Neural cell (in vitro differentiated cells): Measurements from ENCODE around the gene ETFB.

ENCODE experiments used
- EP300 ChIP-seq: fragments of 450-650 bp; conservative IDR thresholded peaks from 2 replicates; pipeline ENCODE4 v1.6.1; 2014; ENCODE audit warnings: antibody characterized with exemption, mild to moderate bottlenecking, moderate library complexity; ENCODE audit not compliant: poor library complexity, severe bottlenecking
- MXI1 ChIP-seq: fragments of 450-650 bp; conservative IDR thresholded peaks from 2 replicates; pipeline ENCODE4 v1.6.1; 2014; ENCODE audit warnings: antibody characterized with exemption, mild to moderate bottlenecking; ENCODE audit not compliant: poor library complexity, severe bottlenecking
- POLR2AphosphoS5 ChIP-seq: IDR thresholded peaks from 2 replicates; pipeline ENCODE4 v1.6.1; 2012
- REST ChIP-seq: IDR thresholded peaks from 2 replicates; pipeline ENCODE4 v1.6.1; 2012; ENCODE audit warnings: borderline replicate concordance
- TF ChIP-seq, protein P1 (sequence below): fragments of 450-650 bp; IDR thresholded peaks from 2 replicates; pipeline ENCODE4 v1.5.1; 2014; ENCODE audit warnings: antibody characterized with exemption, mild to moderate bottlenecking, moderate library complexity; ENCODE audit not compliant: poor library complexity, severe bottlenecking

- TF ChIP-seq, protein P1, sequence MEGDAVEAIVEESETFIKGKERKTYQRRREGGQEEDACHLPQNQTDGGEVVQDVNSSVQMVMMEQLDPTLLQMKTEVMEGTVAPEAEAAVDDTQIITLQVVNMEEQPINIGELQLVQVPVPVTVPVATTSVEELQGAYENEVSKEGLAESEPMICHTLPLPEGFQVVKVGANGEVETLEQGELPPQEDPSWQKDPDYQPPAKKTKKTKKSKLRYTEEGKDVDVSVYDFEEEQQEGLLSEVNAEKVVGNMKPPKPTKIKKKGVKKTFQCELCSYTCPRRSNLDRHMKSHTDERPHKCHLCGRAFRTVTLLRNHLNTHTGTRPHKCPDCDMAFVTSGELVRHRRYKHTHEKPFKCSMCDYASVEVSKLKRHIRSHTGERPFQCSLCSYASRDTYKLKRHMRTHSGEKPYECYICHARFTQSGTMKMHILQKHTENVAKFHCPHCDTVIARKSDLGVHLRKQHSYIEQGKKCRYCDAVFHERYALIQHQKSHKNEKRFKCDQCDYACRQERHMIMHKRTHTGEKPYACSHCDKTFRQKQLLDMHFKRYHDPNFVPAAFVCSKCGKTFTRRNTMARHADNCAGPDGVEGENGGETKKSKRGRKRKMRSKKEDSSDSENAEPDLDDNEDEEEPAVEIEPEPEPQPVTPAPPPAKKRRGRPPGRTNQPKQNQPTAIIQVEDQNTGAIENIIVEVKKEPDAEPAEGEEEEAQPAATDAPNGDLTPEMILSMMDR = no peak
- TF ChIP-seq POLR2AphosphoS5 (no peak), EP300 (no peak), REST (no peak), MXI1 (no peak)
Measured at GRCh38 chr19:51407511-51408131, 41.4 kb upstream of the ETFB start.
